ENCODE data around the gene ABHD4.
A peak's percentile ranks its signal among the peaks of the same experiment; 100 is the strongest.
"Not testable (repeated sequence)": the region's sequence is repeated elsewhere in the genome, so short reads cannot be mapped to it uniquely, and the experiment has no call there.

ABHD4 gene

DNA sequence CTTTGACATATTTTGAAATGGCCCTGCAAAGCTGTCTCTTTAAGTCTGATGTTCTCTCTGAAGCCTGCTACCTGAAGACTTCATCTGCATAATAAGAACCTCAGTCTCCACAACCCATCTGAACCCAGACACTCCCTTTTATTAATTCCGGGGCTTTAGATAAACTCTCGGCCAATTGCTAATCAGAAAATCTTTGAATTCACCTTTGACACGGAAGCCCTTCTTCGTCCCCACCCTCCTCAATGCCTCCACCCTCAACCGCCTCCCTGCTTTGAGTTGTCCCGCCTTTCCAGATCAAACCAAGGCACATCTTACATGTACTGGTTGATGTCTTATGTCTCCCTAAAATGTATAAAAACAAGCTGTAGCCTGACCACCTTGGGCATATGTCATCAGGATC is 28.5 kb downstream of the ABHD4 start:
- FAIRE-seq (no peak), DNase-seq (ENCODE audit: low spot score) (no peak)

DNA sequence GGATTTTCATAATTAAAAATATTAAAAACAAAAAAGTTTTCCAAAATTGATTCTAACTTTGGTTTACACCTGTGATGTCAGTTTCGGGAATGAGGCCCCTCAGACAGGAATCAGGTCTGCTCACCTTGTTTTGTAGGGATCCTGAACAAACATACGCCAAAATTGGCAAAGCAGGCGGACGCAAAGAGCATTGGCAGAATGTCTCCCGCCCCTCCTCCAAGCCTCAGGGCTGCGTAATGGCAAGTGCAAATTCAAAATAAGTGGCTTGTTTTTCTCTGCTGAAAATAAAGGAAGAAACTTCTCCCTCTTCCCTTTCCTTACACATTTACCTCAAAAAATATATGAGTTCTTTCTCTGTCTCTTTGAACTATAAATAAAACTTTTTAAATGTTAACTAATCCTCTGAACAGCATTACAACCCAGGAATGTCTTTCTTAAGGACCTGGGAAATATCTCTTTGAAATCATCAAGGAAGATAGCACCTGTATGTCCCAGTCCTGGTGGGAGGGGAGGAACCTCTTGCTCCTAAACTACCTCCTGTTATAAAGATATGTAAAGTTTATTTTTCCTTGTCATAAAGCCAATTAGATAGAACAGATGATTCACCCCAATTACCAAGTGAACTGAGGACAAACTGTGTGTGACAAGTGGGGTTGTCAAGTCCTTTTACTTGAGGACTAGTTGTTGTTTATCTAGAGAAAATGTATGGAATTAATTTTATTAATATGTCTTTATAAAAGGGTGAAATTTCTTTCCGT is 29.6 kb downstream of the ABHD4 start:
- no peak for DNase-seq (ENCODE audit: low spot score)
- no peak for FAIRE-seq

GRCh38 chr14:22629361-22629760 is 31.3 kb downstream of the ABHD4 start:
- DNase-seq (ENCODE audit: low spot score): no peak
- no peak for FAIRE-seq

- DNase-seq (ENCODE audit: low spot score): no peak
- FAIRE-seq: no peak
These were observed 32.0 kb downstream of the ABHD4 start for GRCh38 chr14:22630066-22630465.

- no peak for DNase-seq (ENCODE audit: low spot score)
- no peak for FAIRE-seq
These were observed 32.4 kb downstream of the ABHD4 start for GRCh38 chr14:22630486-22630885.

DNA sequence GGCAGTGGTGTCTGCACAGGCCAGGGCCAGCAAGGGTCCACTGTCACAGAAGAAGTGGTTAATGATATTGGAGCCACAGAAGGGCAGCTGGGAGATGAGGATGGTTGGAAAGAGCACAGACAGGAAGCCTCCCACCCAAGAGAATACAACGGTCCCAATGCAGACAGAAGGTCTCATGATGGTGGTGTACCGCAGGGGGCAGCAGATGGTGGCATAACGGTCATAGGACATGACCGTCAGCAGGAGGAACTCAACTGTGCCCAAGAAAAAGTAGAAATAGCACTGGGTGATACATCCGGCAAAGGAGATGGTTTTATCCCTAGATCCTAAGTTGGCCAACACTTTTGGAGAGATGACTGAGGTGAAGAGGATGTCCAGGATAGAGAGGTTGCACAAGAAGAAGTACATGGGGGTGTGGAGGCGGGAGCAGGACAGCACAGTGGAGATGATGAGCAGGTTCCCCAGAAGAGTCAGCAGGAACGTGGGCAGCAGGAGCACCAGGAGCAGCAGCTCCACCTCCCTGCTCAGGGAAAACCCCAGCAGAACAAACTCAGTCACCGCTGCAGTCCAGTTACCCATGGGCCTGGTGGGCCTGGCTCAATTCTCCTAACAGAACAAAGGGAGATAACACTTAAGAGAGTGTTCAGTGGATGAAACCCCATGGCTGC is 36.3 kb downstream of the ABHD4 start:
- no peak for FAIRE-seq
- no peak for DNase-seq (ENCODE audit: low spot score)

DNA sequence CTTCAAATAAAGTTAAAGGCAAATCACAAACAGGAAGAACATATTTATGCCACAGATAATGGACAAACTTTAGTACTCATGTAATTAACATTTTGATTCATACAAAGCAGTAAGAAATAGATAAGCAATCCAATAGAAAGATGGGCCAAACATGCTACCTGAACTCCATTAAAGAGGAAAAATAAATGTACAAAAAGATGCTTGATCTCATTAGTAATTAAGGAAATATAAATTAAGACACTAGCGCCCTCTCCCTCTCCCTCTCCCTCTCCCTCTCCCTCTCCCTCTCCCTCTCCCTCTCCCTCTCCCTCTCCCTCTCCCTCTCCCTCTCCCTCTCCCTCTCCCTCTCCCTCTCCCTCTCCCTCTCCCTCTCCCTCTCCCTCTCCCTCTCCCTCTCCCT is 37.9 kb downstream of the ABHD4 start:
- not testable (repeated sequence) for FAIRE-seq; DNase-seq (ENCODE audit: low spot score)

DNA sequence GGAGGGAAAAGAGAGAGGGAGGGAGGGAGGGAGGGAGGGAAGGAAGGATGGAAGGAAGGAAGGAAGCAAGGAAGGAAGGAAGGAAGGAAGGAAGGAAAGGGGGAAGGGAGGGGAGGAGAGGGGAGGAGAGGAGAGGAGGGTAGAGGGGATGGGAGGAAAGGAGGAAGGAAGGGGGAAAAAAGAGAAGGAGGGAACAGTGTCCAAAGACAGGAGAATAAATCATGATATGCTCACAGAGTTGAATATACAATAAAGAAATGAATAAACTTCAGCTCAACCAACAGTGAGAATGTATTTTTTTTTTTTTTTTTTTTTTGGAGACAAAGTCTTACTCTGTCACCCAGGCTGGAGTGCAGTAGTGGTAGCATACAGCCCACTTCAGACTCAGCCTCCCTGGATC is 42.1 kb downstream of the ABHD4 start:
- FAIRE-seq: no peak
- no peak for DNase-seq (ENCODE audit: low spot score)

DNA sequence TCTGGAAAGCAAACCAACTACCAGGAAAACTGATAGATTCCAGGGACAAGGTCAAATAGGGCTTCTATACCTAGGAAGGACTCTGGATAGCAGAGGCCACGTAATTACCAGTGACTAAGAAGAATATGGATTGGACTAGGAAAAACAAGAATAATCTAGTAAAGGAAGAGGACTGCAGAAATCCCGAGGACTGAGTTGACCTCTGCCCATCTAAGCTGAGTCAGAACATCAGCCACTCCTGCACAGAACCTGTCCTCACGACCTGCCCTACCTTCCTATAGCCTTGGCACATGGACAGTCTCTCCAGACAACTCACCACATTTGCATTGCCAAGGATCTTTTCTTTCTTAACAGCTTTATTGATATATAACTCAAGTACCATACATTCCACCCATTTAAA is 43.7 kb downstream of the ABHD4 start:
- no peak for FAIRE-seq

GRCh38 chr14:22644305-22644635 is 46.2 kb downstream of the ABHD4 start, which contains the start of gene OR6J1:
Gene OR6J1, minus strand, starts transcription at chr14:22644352. Its CDS starts 9,541 bp downstream, at chr14:22634811.
- DNase-seq (ENCODE audit: low spot score) (no peak), FAIRE-seq (no peak)

More for the DNA sequence above, 43.7 kb downstream of the ABHD4 start:
- no peak for DNase-seq (ENCODE audit: low spot score)

DNA sequence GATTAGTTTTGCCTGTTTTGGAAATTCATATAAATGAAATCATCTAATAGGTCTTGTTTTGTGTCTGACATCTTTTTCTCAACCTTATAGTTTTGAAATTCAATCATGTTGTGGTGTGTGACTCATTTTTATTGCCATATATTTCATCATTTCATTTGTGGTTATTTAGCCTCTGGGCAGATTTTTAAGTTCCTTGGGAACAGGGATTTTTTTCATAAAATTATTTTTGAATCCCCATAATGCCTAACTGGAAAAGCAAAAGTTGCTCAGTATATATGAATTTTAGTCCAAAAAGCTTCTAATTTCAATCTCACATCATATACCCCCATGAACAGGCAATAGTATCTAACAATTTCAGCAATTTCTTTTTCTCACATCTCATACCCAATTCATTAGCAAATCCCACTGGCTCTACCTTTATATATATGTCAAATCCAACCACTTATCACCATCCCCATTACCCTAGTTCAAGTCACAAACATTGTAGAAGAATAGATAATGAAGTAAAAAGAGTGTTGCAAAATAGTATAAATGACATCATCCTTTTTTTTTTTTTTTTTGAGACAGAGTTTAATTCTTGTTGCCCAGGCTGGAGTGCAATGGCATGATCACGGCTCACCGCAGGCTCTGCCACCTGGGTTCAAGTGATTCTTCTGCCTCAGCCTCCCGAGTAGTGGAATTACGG is 48.6 kb downstream of the ABHD4 start:
- FAIRE-seq: no peak
- no peak for DNase-seq (ENCODE audit: low spot score)

DNA sequence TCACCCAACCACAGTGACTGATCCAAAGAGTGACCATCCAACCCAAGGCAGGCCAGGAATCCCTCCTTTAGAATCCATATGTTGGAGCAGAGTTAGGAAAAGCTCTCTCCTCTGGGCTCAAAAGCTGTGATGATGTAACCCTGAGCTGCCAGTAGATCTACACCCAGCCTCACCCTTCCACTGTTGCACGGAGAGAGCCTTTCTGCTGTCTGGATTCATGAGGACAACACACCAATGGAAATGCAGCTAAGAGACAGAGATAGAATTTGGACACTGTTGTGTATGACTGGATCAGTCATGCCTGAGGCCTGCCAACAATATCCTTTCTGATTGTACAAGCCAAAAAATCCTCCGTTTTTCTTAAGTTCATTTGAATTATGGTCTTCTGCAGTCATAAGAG is 50.4 kb downstream of the ABHD4 start:
- FAIRE-seq (no peak), DNase-seq (ENCODE audit: low spot score) (no peak)

DNA sequence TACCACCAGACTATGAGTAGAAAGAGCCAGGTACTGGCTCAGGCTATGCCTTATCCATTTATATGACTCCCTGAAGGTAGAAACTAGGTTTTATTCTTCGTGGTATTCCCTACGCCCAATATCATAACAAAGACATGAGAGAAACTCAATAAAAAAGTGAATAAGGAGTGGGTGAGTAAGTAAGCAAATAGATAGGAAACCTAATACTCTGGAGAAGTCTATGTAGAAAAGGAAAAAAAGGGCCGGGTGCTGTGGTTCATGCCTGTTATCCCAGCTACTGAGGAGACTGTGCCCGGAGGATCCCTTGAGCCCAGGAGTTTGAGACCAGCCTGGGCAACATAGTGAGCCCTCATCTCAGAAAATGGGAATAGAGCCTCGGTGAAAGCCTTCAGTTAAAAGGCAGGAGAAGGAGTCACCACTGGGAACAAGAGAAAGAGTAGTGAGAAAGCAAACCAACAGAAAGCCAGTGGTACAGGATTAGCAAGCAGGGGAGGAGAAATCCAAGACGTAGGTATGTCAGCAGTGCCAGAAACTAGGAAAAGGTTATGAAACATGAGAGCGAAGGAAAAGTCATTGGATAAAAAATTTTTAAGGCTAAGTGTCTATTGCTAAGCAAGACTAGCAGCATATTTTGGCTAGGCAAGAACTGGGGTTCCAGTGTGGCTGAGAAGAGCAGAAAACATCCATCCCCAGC is 52.1 kb downstream of the ABHD4 start:
- FAIRE-seq: no peak
- DNase-seq (ENCODE audit: low spot score): no peak

DNA sequence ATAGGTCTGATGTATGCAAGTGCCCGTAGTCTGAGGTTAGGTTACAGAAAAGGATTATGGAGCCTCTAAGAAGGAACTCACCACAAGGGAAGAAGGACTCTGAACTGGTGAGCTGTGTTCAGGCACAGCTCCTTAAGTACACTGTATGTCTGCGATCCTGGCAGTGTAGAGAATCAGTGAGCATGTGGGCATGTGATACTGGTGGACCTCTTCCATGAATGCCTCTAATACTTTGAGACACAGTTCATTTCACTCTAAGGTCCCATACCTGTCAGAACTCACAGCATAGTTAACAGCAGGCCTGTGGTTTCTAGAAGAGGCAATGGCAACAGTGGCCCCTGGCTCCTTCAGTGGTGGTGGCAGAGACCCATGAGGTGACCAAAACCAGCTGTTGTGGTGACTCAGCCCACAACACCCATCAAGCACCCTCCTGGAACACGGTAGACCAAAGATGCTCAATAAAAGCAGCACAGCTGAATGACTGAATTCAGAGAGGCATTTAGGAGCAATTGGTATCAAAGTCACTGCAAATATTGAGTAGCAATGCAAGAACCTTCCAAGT is 52.9 kb downstream of the ABHD4 start:
- DNase-seq (ENCODE audit: low spot score) (no peak), FAIRE-seq (no peak)

DNA sequence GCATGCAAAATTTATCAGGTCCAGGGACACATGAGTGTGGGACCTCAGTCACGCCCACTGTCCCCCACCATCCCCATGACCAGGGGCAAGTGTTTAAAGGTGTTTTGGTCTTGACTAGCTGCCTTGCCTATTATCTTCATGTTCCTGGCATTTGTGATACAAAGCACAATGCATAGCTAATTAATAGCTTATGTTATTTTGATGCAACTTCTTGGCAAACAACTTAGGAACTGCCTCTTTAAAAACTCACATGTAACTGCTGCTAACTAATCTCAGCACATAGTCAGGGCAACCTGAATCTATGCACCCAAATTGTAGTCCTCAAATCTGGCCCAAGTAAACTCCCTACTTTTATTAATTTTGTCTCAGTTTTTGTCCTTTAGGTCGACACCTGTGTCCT is 53.5 kb downstream of the ABHD4 start:
- FAIRE-seq (no peak), DNase-seq (ENCODE audit: low spot score) (no peak)

DNA sequence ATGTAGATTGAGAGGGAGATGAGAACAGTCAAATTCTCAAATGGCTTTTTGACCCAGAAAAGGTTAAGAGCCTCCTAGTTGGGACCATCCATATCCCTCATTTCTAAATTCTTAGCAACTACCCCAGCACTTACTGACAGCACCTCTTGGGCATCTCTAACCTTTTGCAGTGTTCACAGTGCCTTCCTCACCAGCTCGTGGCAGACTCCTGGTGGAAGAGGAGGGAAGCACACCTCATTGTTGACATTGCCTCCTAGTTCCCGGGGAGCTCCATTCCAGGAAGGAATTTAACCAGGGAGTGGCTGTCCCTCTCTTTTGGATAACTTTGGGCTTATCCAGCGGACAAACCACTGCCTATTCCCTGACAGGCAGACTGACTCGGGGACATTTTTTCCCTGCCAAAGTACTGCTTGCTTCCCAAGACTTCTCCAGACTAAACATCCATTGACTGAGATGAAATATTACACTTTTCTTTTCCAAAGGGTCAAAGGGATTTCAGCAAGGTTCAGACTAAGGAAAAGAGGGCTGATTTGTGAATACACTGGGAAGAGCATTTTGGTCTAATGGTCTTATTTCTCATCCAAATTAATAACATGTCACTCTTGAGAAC is 55.0 kb downstream of the ABHD4 start:
- FAIRE-seq: no peak
- DNase-seq (ENCODE audit: low spot score): peak; percentile 82

- no peak for FAIRE-seq
- DNase-seq (ENCODE audit: low spot score): no peak
These were observed 58.1 kb downstream of the ABHD4 start for GRCh38 chr14:22656226-22656625.

DNA sequence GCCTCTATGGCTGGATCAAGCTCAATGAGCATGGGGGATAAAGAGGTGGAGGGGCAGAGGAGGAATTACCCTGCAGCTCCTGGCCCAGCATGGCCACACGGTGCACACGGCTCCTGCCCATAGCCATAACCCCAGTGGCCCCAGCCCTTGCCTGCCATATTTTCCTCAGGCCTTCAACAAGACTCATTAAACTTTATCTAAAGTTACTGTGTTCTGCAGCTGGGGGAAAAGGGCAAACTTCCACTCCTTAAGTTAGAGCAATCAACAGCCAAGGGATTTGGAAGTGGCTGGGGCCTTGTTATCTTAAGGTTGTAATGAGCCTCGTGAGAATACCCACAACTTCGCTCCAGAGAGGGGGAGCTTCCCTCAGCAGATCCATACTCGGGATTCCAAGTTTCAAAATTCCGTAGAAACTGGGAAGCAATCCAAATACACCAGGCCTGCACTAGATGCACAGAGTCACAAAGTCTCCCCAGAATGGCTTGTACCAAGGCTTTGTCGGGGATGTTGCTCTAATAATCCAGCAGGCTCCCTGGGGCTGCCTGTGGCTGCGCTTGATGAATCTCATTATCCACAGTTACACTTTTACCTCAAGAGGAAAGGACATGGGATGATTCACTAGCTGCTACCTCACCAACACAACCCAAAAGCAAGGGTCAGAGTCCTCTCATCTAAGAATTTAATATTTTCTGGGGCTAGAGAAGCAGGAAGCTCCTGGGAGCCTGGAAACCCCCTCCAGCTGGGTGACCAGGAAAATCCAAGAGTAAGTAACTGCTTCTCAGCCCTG is 59.0 kb downstream of the ABHD4 start:
- DNase-seq (ENCODE audit: low spot score) (no peak), FAIRE-seq (no peak)

DNA sequence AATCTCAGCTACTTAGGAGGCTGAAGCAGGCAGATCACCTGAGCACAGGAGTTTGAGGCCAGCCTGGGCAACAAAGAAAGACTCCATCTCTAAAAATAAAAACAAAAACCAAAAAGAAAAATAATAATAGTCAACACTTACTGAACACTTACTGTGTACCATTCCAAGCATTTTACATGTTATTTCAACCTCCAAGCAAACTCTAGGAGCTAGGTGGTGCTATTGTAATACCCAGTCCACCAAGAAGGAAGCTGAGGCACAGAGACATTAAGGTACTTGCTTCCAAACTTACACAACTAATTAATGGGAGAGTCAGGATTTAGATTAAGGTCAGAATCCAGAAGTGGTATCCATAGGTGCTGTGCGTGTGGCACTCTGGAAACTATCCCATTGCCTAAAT is 59.8 kb downstream of the ABHD4 start:
- no peak for FAIRE-seq
- DNase-seq (ENCODE audit: low spot score): no peak

DNA sequence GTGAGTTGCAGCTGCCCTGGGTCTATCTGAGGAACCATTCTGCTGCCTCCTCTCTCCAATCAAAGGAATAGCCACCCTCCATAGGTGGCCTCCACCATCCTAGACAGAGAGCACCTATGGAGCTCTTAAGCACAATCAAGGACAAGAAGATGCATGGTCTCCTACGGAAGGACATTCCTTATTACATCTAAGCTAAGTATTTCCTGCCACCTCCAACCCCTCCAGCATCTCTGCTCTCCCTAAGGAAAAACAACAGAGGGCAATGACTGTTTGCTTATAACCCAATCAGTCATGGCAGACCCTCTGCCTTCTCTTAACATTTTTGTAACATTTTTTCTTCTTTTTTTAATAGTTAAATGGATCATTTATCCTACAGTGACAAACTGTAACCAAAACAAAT is 60.8 kb downstream of the ABHD4 start:
- FAIRE-seq (no peak), DNase-seq (ENCODE audit: low spot score) (no peak)

All from urothelium cell line (cell line).